ENCODE data around the gene GRAMD1A. TPM values are rescaled to one million over a fixed set of nuclear protein-coding genes. Genes with fewer than 3 reads are reported as not detected.
"Not testable (repeated sequence)": the region's sequence is repeated elsewhere in the genome, so short reads cannot be mapped to it uniquely, and the experiment has no call there.

GRAMD1A gene
- total RNA-seq, 1 experiment from 2014 or later, result 62.7 TPM

- Histone ChIP-seq H3K27me3 (ENCODE audit: insufficient read depth, low read depth) (peaks cover 54% of the 10 kb centered on the region), H3K4me1 (replicated peaks; ENCODE audit: insufficient read depth) (peaks cover 11% of the 10 kb centered on the region; the same call in 1 of the 2 replicates), H4K20me1 (ENCODE audit: insufficient read depth) (no peaks in the 10 kb centered on the region), H3K79me2 (ENCODE audit: low read depth) (peaks cover 9% of the 10 kb centered on the region; the same call in 1 of the 2 replicates), H3K4me3 (no peak overlapping the region), H3K27ac (no peak overlapping the region), H2AFZ (no peak overlapping the region), H3K4me2 (no peak overlapping the region), H3K36me3 (ENCODE audit: low read depth) (no peaks in the 10 kb centered on the region), H3K9me2 (ENCODE audit: insufficient read depth) (no peaks in the 10 kb centered on the region), H3F3A (ENCODE audit: insufficient read depth, low read depth) (peaks cover 4% of the 10 kb centered on the region; the same call in 1 of the 2 replicates), H3K9me3 (ENCODE audit: insufficient read depth, low read depth) (peaks cover 7% of the 10 kb centered on the region)
- TF ChIP-seq CTCF (conservative IDR thresholded peaks at IDR 0.05) (no peak), EZH2 (IDR thresholded peaks at IDR 0.05; ENCODE audit: low read depth) (no peak)
- intact Hi-C loops (cut with micrococcal nuclease; ENCODE audit: unreplicated experiment), result no loop called here
- POLR2A ChIA-PET (ENCODE audit: unreplicated experiment), result no interaction called here
- no peak for DNase-seq
- no TSS peak for BruUV-seq (replicated peaks)
- CTCF ChIA-PET, result no interaction called here
Observed at GRCh38 chr19:34967551-34967950, 32.6 kb upstream of the GRAMD1A start.

DNA sequence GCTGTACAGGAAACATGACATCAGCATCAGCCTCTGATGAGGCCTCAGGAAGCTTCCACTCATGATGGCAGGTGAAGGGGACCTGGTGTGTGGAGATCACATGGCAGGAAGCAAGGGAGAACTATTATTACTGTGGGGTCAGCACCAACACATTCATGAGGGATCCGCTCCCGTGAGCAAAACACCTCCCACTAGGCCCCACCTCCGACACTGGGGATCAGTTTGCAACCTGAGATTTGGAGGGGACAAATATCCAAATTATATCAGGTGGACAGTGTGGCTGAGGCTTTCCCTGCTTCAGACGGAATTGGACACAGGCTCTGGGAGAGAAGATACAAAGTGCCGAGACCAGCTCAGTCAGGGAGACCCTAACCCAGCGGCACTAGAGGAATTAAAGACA is 30.4 kb upstream of the GRAMD1A start:
- Histone ChIP-seq H3K27me3 (ENCODE audit: insufficient read depth, low read depth) (peaks cover 59% of the 10 kb centered on the region), H3K9me3 (ENCODE audit: insufficient read depth, low read depth) (peaks cover 7% of the 10 kb centered on the region), H3K4me3 (no peak overlapping the region), H3K27ac (no peak overlapping the region), H4K20me1 (ENCODE audit: insufficient read depth) (no peaks in the 10 kb centered on the region), H3K4me2 (no peak overlapping the region), H3K9me2 (ENCODE audit: insufficient read depth) (no peaks in the 10 kb centered on the region), H3F3A (ENCODE audit: insufficient read depth, low read depth) (peaks cover 3% of the 10 kb centered on the region; the same call in 1 of the 2 replicates), H3K36me3 (ENCODE audit: low read depth) (no peaks in the 10 kb centered on the region), H2AFZ (no peak overlapping the region), H3K4me1 (replicated peaks; ENCODE audit: insufficient read depth) (no peaks in the 10 kb centered on the region), H3K79me2 (ENCODE audit: low read depth) (no peaks in the 10 kb centered on the region)
- TF ChIP-seq CTCF (conservative IDR thresholded peaks at IDR 0.05), result no peak
- no peak for TF ChIP-seq EZH2 (IDR thresholded peaks at IDR 0.05; ENCODE audit: low read depth)
- no TSS peak for BruUV-seq (replicated peaks)
- intact Hi-C loops (cut with micrococcal nuclease; ENCODE audit: unreplicated experiment), result loop anchor here (5.0 to 10.0 kb wide), 3 partner anchors 98 to 173 kb away; partner anchors contain the start of genes FXYD3 and FXYD7
- POLR2A ChIA-PET (ENCODE audit: unreplicated experiment), result no interaction called here
- CTCF ChIA-PET, result no interaction called here
- no peak for DNase-seq

DNA sequence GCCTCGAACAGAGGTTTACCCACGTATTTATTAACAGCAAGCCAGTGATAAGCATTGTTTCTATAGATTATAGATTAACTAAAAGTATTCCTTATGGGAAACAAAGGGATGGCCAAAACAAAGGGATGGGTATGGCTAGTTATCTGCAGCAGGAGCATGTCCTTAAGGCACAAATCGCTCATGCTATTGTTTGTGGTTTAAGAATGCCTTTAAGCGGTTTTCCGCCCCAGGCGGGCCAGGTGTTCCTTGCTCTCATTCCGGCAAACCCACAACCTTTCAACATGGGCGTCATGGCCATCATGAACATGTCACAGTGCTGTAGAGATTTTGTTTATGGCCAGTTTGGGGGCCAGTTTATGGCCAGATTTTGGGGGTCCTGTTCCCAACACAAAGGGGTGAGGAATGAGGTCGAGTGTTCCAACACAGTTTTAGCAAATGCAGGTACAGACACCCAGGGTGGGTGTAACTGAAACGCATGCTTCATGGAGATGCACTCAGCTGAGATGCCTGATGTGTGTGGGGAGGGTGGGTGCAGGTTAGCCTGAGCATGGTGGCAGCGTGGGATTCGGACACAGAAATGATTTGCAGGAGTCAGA is 29.8 kb upstream of the GRAMD1A start:
- H3K36me3 ChIP-seq (ENCODE audit: low read depth); H3K4me3 ChIP-seq; H3K4me1 ChIP-seq (replicated peaks; ENCODE audit: insufficient read depth); POLR2A ChIA-PET (ENCODE audit: unreplicated experiment); H3K9me2 ChIP-seq (ENCODE audit: insufficient read depth); BruUV-seq (replicated peaks); CTCF ChIA-PET; H3K79me2 ChIP-seq (ENCODE audit: low read depth); H3K4me2 ChIP-seq; DNase-seq; H4K20me1 ChIP-seq (ENCODE audit: insufficient read depth); H3K27ac ChIP-seq; H2AFZ ChIP-seq; H3K9me3 ChIP-seq (ENCODE audit: insufficient read depth, low read depth); H3F3A ChIP-seq (ENCODE audit: insufficient read depth, low read depth): not testable (repeated sequence)
- peaks cover 59% of the 10 kb centered on the region for H3K27me3 ChIP-seq (ENCODE audit: insufficient read depth, low read depth)
- intact Hi-C loops (cut with micrococcal nuclease; ENCODE audit: unreplicated experiment), result loop anchor here (5.0 to 10.0 kb wide), 3 partner anchors 97 to 172 kb away; partner anchors contain the start of genes FXYD3 and FXYD7

Measured in PC-9 (cell line).